NCI-H1436 (cell line): ENCODE measurements around the gene ENG.

Source experiments
- DNase-seq: peaks from one replicate; lab custom pipeline; 2025; lab: John Stamatoyannopoulos, UW

Gene ENG

DNA sequence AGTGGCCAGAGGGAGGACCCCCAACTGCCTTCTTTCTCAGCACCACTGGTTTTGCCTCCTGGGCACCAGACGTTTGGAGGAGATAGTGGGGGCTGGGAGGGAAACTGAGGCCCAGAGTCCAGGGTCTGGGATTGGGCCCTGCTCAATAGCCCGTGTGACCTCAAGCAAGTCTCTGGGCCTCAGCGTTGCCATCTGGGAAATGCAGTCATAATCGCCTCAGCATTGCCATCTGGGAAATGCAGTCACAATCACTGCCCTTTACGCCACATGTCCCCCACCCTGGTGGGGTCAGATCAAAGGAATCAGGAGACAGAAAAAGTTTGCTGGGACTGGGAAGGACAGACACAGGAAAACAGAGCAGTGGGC, 77.6 kb downstream of the ENG start:
- DNase-seq = no peak

GRCh38 chr9:127776195-127776923, 78.1 kb downstream of the ENG start:
- DNase-seq = no peak

GRCh38 chr9:127773981-127774380, 80.5 kb downstream of the ENG start:
- no peak for DNase-seq

GRCh38 chr9:127773272-127773671, 81.2 kb downstream of the ENG start:
- no peak for DNase-seq

DNA sequence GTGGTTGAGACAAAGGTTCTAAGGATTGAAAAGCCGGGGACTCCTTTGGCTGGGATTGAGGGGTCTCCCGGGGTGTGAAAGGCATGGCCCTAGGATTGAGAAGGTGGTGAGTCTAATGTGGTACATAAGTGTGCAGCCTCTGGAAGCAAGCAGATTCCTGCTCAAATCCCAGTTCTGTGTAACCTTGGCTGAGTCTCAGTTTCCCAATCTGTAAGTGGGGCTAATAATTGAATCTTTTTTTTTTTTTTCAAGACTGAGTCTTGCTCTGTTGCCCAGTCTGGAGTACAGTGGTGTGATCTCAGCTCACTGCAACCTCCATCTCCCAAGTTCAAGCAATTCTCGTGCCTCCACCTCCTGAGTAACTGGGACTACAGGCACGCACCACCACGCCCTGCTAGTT, 81.9 kb downstream of the ENG start:
- no peak for DNase-seq

DNA sequence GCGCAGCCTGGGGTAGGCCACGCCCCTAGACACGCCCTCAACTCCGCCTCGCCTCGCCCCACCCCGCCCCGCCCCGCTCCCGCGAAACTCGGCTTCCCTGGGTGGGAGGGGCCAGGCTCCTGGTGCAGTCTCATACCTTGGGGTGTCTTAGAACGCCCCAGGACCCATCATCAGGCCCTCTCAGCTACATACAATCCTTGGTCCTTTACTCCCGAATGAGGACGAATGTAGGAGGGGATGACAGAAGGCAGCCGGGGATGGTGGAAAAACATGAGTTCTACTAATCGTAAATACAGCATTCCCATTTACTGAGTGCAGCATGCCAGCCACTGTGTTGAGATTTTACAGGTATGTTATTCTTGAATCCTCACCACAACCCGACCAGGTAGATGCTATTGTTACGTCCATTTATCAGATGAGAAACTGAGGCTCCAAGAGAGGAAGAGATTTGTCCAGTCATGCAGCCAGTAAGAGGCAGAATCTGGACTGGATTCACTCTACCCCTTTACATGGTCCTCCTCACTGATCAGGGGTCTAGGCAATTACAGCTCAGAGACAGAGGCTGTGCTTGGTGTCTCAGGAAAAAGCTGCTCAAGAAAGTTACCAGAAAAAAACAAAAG, 82.8 kb downstream of the ENG start:
- DNase-seq = no peak

DNA sequence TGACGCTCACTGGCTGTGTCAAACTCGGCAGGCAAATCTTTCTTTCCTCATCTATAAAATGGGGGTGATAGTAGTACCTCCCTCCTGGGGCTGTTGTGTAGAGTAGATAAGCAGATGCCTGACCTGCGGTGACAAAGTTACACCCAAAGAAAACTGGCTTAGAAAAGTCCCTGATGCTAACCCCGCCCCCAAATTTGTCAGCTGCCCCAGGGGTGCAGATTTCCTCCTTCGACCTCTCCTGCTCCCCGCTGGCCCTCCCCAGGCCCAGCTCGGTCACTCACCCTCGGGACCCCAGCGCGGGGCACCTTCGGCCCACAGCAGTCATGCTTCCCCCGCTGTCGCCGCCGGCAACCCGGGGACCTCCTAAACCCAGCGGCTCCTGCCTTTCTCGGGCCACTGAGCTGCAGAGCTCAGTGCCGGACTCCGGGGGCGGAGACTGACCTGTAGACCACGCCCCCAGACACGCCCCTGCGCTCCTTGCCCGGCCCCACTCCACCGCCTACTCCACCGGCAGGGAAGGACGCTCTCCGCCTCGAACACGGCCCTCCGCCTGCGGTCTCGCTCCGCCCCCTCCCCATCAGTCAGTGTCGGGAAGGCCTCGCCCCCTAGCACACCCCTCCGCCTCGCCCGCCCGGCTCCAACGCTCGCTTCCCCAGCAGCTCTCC, 83.4 kb downstream of the ENG start:
- DNase-seq = peak; percentile 97

- DNase-seq = no peak
These were observed 83.9 kb downstream of the ENG start for GRCh38 chr9:127770583-127770904.

DNA sequence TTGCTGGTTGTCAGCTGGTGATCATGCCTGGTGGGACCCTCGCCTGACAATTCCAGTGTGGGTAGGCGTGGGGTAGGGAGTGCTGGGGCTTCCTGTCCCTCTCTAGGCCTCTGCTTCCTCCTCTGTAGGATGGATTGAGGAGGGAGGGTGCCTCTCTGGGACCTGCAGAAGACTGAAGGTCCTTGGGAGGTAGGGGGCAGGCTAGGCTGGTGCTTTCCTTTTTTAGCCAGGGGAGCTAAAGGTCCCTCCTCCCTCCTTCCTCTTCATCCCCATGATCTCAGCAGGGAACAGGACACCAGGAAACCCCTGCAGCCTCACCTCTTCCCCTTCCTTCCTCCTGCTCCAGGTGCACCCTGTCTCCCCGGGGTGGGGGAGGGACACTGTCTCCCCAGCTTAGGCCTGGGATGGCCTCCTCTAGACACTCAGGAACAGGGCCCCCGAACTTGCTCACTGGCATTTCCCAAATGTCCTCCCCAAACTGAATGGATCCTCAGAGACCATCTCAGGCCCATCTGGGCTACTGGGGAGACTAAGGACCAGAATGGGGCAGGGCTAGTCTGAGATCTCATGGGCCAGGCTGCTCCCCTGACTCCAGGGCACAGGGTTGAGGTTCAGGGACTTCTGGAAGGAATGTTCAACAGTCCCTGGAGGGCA, 84.4 kb downstream of the ENG start:
- DNase-seq = no peak

DNA sequence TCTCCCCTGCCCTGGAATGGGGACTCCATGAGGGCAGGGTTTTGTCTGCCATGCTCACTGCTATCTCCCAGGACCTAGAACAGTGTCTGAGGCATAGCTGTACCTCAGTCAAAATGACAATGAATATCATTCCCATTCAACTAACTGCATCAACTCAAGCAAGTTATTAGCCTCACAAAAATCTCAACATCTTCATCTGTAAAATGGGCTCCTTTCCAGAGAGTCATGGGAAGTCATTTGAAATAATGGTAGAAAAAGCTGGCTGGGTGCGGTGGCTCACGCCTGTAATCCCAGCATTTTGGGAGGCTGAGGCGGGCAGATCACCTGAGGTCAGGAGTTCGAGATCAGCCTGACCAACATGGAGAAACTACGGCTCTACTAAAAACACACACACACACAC, 85.4 kb downstream of the ENG start:
- no peak for DNase-seq

DNA sequence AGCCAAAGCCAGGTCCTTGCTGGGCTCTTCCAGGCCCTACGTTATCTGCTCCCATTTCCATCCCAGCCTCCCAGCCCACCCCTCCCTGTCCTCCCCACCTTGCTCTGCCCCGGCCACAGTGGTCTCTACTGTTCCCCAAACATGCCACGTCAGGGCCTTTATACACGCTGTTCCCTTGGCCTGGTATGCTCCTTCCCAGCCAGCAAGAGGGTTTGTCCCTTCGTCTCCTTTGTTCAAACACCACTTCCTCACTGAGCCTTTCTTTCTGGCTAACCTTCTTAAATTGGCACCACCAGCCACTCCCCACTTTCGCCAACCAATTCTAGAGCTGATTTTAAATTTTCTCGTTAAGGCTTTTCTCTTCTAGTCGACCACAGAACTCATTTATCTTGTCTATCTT, 85.8 kb downstream of the ENG start:
- no peak for DNase-seq

DNA sequence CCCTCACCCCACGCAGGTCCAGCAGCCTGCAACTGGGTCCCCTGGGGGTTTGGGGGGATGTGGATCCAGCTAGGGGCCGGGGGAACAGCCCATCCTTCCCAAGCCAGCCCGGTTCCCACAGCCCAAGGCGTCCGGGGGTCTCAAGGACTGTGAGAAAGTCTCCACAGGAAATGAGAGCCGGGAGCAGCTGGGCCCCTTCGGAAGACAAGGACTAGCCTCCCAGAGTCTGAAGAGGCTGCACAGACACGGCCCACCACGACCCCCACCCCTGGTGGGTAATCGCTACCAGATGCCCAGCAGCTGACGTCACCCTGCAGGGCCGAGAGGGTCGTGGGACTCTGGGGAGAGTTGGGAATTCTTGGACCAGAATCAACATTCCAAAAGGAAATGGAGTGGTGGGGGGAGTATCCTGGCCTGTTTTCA, 86.5 kb downstream of the ENG start:
- no peak for DNase-seq

- DNase-seq = no peak
These were observed 87.0 kb downstream of the ENG start for GRCh38 chr9:127767410-127767809.

DNA sequence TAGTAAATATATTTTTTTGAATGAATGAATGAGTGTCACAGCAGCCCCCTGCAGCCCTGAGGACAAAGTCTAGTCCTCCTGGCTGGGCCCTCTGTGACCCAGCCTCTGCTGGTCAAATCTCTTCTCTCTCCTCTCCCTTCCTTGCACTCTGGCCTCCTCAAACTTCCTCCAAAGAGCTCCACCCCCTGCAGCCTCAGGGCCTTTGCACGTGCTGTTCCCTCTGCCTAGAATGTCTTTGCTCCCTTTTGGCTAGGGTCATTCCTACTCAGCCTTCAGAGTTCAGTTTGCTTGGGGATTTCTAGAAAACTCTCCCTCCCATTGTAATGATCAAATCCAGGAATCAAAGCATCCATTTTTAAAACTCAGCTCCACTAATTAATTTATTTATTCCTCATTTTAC, 89.0 kb downstream of the ENG start:
- DNase-seq = no peak
